ENCODE data around the gene TOP1. TPM values are rescaled to one million over a fixed set of nuclear protein-coding genes. Genes with fewer than 3 reads are reported as not detected.

TOP1 gene
- total and polyA plus RNA-seq, 12 donors, result 19.6 to 96.6 (median 27.3) TPM

- 53 to 57% (median 56%) methylated on average over 14 to 18 of the region's 18 CpGs for WGBS, 4 donors
- H3K36me3 ChIP-seq (replicated peaks in 1 of 2), result peaks cover 0 to 51% of the 10 kb centered on the region in 2 donors
- peaks cover 9 to 20% of the 10 kb centered on the region in 2 donors for H3K4me1 ChIP-seq (replicated peaks in 1 of 2)
Observed at GRCh38 chr20:41172296-41173140, 143.9 kb downstream of the TOP1 start.

GRCh38 chr20:41173161-41173721 lies 144.6 kb downstream of the TOP1 start:
- DNase-seq, result peak; percentile 84 to 95 (median 87)
- WGBS, 4 donors, result 7 to 16% (median 13%) methylated on average over 7 to 9 of the region's 9 CpGs
- Histone ChIP-seq H3K4me3 (no peak overlapping the region), H3K9me3 (replicated peaks in 1 of 3) (no peaks in the 10 kb centered on the region), H3K4me1 (replicated peaks in 1 of 2) (peaks cover 14 to 25% of the 10 kb centered on the region in 2 donors), H3K36me3 (replicated peaks in 1 of 2) (peaks cover 0 to 44% of the 10 kb centered on the region in 2 donors), H3K27ac (peak overlapping the region in 3 of 5 donors; percentile 50 to 89 (median 81)), H3K27me3 (no peaks in the 10 kb centered on the region)
- peak; percentile 93 to 99 (median 98) for TF ChIP-seq CTCF (IDR thresholded peaks at IDR 0.05)
- TF ChIP-seq POLR2A (IDR thresholded peaks at IDR 0.05), result no peak
- intact Hi-C loops (cut with DNase I), result loop anchor here (2.0 to 10.0 kb wide), 4 partner anchors 52 to 168 kb away; partner anchors contain the start of gene LPIN3 (in 1 of the 2)

More at GRCh38 chr20:41172296-41173140, 143.9 kb downstream of the TOP1 start:
- Histone ChIP-seq H3K27ac (peak overlapping the region; percentile 24 to 89 (median 47)), H3K4me3 (no peak overlapping the region), H3K9me3 (replicated peaks in 1 of 3) (no peaks in the 10 kb centered on the region), H3K27me3 (no peaks in the 10 kb centered on the region)
- DNase-seq, result peak; percentile 18 to 67 (median 47)
- intact Hi-C loops (cut with DNase I), result loop anchor here (2.0 to 10.0 kb wide), 4 partner anchors 52 to 168 kb away; partner anchors contain the start of gene LPIN3 (in 1 of the 2)
- no peak for TF ChIP-seq POLR2A (IDR thresholded peaks at IDR 0.05)
- TF ChIP-seq CTCF (IDR thresholded peaks at IDR 0.05), result no peak

- peaks cover 0 to 38% of the 10 kb centered on the region in 2 donors for H3K36me3 ChIP-seq (replicated peaks in 1 of 2)
- peaks cover 14 to 25% of the 10 kb centered on the region in 2 donors for H3K4me1 ChIP-seq (replicated peaks in 1 of 2)
- 86 to 89% (median 87%) methylated on average over 13 of the region's 13 CpGs for WGBS, 4 donors
- H3K27me3 ChIP-seq, result no peaks in the 10 kb centered on the region
- DNase-seq, result peak in 5 of 7 donors; percentile 13 to 52 (median 19)
- peak overlapping the region in 3 of 5 donors; percentile 42 to 89 (median 50) for H3K27ac ChIP-seq
- H3K4me3 ChIP-seq, result no peak overlapping the region
- no peak for TF ChIP-seq POLR2A (IDR thresholded peaks at IDR 0.05)
- TF ChIP-seq CTCF (IDR thresholded peaks at IDR 0.05), result no peak
- intact Hi-C loops (cut with DNase I), result loop anchor here (2.0 to 10.0 kb wide), 4 partner anchors 51 to 167 kb away; partner anchors contain the start of gene LPIN3 (in 1 of the 2)
- H3K9me3 ChIP-seq (replicated peaks in 1 of 3), result no peaks in the 10 kb centered on the region
Observed at GRCh38 chr20:41173791-41174341, 145.2 kb downstream of the TOP1 start.

Small RNAs within 50 kb of the gene (microRNA-seq; reads per million reads assigned to microRNA genes)
- 0 reads per million in 3 donors for gene MIR6871

Small RNAs within 50 kb of the gene (small RNA-seq; reads per million reads assigned to genes)
- gene MIR6871, result 0 reads per million in 2 donors
- gene RNU2-52P, result 0.08 to 0.12 reads per million in 2 donors

Other genes with a start within 250 kb of the TOP1 start
- gene PLCG1, start 108.7 kb downstream of the TOP1 start, total RNA-seq, result 100 to 1,000 TPM in 2 of 9 donors, 10 to 100 TPM in 7; 49.3 to 120 (median 75.7) TPM
- gene PLCG1, start 108.7 kb downstream of the TOP1 start, polyA plus RNA-seq, result 100 to 1,000 TPM in 1 of 3 donors, 10 to 100 TPM in 2; 32.9 to 139 (median 78.1) TPM